Left colon (tissue), 2 donors: Measurements from ENCODE around the gene APOL5. TPM values are rescaled to one million over a fixed set of nuclear protein-coding genes. Genes with fewer than 3 reads are reported as not detected.
A peak's percentile ranks its signal among the peaks of the same experiment; 100 is the strongest.

Experiments
- ATAC-seq: fragments of 200-7000 bp; cut with Tn5 transposase; one replicate; pipeline ENCODE4 v1.9.1; 2020; ENCODE audit warnings: mild to moderate bottlenecking, moderate library complexity
- DNase-seq, 2 donors: peaks; one replicate each; pipeline ENCODE4 v3.0.0-alpha.2; 2020
- intact Hi-C, 2 donors: fragments of 100-400 bp; cut with DNase I in 1 of 2; cut with micrococcal nuclease in 1 of 2; formaldehyde crosslinking; loops; one replicate each; pipeline versions ENCODE4 v1.11.2 to v1.14.0; 2022; cut with DNase I, micrococcal nuclease
- total RNA-seq, 2 donors: library from RNA; stranded (reverse); fragmentation: NEBNext Ultra II Directional; extraction: Animal tissue kit (Norgen Biotek cat#: 25700); gene quantifications; one replicate each; pipeline ENCODE4 v1.2.1, GENCODE V29; 2021
- donor health status: DM: no; HTN: no; CAD: no.
- donor health status: DM: yes; HTN: yes; CAD: no.

The APOL5 gene
- total RNA-seq, 2 donors from 2014 or later: not detected

DNA sequence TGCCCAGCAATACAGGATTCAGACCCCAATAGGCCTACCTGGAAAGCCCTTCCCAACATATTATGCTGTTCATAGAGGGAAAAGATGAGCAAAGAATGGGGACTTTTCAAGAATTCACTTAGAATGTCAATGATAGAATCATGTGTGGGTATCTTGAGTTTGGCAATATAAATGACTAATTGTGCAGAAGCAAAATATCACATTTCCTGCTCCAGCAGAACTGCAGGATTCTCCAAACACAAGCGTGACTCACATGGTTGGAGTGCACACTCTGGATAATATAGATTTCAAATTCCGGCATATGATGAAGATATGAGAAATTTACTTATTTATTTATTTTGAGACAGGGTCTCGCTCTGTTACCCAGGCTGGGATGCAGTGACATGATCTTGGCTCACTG, 12.5 kb upstream of the APOL5 start:
- ATAC-seq: no peak
- DNase-seq: no peak
- intact Hi-C loops: no loop called here

DNA sequence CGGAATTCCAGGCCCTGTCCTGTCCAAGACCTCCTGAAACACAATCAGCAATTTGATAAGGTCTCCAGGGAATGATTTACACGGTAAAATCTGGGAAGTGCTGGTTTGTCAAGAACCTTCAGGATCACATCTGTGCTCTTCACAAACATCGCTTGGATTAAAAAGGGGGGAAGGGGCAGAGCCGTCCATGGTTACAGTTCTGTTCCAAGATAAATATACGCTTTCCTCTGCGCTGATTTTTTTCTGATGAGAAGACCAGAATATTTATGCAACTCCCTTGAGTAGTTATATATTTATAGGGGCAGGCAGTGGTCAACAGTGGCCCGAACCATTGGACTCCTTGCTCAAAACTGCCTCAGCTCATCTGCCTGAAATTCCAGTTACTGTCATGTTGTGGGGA, 9.2 kb upstream of the APOL5 start:
- intact Hi-C loops: no loop called here
- DNase-seq (no peak), ATAC-seq (no peak)

GRCh38 chr22:35708917-35709316, 8.8 kb upstream of the APOL5 start:
- ATAC-seq (no peak), DNase-seq (no peak)
- intact Hi-C loops: no loop called here

DNA sequence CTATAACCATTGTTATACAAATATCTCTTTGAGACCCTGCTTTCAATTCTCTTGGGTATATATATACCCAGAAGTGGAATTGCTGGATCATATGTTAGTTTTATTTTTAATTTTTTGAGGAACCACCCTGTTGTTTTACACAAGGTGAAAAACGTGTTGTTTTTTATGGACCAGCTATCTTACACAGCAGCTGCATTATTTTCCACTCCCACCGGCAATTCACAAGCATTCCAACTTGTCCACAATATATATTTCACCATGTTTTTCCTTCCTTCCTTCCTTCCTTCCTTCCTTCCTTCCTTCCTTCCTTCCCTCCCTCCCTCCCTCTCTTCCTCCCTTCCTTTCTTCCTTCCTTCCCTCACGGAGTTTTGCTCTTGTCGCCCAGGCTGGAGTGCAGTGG, 6.3 kb upstream of the APOL5 start:
- intact Hi-C loops: no loop called here
- DNase-seq (no peak), ATAC-seq (no peak)

DNA sequence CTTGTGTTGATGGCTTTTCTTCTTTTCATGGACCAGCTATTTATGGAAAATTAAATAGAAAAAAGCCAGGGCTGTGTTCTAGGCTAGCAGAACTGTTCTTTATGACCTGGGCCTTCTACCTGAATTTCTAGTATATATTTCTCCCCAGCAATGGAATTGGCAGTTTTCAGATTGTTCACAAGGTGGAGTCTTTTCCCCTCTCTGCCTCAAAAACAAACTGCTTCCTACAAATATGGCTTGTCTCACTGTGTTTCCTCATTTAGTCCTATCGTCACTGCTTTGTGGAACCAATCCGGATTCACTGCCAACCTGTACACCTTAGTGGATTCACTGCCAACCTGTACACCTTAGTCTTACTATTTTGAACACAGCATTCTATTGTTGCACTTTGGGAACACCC, 5.0 kb upstream of the APOL5 start:
- intact Hi-C loops: no loop called here
- no peak for ATAC-seq
- no peak for DNase-seq

DNA sequence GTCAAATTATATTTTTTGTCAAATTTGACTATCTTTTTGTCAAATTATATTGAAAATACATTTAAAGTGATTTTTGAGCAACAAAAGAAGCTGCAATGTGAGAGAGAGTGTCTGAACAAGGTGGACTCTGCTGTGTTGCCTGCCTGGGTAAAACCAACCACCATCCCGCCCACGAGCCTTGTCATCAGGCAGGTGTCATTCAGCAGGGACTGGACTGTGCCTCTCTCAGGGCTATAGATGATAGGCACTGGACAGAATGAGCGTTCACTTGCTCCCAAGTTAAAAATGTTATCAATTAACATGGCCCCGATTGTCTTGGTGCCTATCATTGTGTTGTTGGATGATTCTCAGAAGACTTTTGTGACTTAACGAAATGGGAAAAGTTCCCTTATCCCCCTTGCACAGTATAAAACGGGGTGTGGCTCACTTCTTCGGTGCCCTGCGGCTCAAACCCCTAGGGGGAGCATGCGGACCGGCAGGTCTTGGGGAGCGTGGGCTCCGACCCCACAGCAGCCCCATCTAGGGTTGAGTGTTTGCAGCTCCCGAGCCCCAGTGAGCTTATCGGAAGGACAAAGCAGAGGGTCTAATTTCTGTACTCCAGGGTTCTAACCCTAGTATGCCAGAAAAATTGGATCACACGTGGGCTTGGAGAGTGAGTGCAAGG, 1.7 kb downstream of the APOL5 start:
- DNase-seq (no peak), ATAC-seq (no peak)
- intact Hi-C loops: no loop called here

GRCh38 chr22:35721960-35722359, 4.3 kb downstream of the APOL5 start:
- no peak for ATAC-seq
- intact Hi-C loops: no loop called here
- no peak for DNase-seq

GRCh38 chr22:35725521-35725920, 7.8 kb downstream of the APOL5 start:
- DNase-seq (no peak), ATAC-seq (no peak)
- intact Hi-C loops: no loop called here

- intact Hi-C loops: no loop called here
- DNase-seq (no peak), ATAC-seq (no peak)
Measured at GRCh38 chr22:35726398-35726797, 8.7 kb downstream of the APOL5 start.

DNA sequence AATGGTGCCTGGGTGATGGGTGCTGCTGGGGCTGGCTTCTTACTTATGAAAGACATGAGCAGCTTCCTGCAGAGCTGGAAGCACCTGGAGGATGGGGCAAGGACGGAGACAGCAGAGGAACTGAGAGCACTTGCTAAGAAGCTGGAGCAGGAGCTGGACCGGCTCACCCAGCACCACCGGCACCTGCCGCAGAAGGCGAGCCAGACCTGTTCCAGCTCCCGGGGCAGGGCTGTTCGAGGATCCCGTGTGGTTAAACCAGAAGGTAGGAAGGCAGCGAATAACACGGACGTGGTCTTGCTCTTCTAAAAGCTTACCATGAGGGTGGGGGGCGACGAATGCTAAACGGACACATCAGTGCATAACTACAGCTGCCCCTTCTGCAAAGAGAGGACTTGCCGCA, 9.3 kb downstream of the APOL5 start:
- intact Hi-C loops: no loop called here
- ATAC-seq: no peak
- DNase-seq: no peak

GRCh38 chr22:35727436-35727835, 9.8 kb downstream of the APOL5 start:
- ATAC-seq (no peak), DNase-seq (no peak)
- intact Hi-C loops: no loop called here

DNA sequence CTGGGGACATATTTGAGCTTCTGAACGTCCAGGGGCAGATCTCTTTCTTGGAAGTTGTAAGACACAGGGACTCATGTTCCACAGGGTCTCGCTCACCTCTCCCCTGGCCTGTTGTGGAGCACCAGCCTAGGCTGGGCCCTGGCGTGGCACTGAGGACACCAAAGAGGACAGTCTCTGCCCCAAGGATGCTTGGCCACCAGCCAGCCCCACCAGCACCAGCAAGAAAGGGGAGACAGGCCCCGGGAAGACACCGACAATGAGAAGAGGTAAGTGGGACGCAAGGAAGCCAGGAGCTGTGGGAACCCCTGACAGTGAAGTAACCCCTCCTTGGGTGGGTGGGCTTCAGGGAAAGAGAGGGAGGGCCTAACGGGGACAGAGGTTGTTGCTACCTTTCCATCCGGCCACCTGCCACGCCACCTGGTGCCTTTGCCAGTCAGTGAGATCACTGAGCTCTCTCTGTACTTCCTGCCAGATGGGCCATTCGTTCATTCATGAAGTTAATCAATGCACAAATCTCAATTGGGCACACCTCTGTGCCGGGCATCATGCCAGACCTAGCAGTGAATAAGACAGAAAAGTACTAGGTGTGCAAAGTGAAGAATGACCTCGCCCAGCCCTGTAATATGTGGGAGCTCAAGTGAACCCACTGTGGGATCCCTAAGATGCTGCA, 11.1 kb downstream of the APOL5 start:
- peak; percentile 98 for ATAC-seq
- peak; percentile 87 to 90 for DNase-seq
- intact Hi-C loops: no loop called here

DNA sequence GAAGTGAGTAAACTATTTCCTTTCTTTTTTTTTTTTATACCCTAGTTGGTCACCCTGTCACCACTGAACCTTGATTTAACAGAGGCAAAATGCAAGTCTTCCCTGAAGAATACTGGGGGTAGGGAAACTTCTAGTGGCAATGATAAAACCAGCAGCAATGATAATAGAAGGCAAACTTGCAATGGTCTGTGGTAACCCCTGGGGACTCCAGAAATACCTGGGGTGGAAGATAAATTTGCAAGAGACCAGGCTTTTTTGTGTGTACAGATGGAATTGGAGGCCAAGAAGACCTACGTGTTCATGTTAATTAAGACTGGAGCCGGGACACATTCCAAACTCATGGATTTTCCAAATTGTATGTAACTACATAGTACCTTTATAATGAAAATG, 11.6 kb downstream of the APOL5 start:
- DNase-seq (no peak), ATAC-seq (no peak)
- intact Hi-C loops: no loop called here

DNA sequence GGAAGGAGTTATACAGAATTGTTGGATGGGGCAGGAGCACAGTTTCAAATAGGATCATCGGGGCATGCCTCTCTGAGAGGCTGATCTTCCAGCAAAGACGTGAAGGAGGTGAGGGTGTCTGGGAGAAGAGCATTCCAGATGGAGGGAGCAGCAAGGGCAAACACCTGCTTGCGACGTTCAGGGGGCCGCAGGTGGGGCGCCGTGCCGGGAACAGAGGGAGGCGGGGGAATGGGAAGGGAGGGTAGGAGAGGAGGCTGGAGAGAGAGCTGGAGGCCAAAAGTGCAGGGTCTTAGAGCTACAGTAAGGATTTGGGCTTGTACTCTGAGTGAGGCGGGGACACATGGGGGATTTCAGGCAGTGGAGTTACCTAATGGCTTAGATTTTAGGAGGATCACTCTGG, 13.6 kb downstream of the APOL5 start:
- no peak for DNase-seq
- intact Hi-C loops: no loop called here
- ATAC-seq: no peak

GRCh38 chr22:35732116-35732515, 14.4 kb downstream of the APOL5 start:
- ATAC-seq (no peak), DNase-seq (no peak)
- intact Hi-C loops: no loop called here

- intact Hi-C loops: no loop called here
- DNase-seq: no peak
- ATAC-seq: no peak
Measured at GRCh38 chr22:35733036-35733435, 15.4 kb downstream of the APOL5 start.

DNA sequence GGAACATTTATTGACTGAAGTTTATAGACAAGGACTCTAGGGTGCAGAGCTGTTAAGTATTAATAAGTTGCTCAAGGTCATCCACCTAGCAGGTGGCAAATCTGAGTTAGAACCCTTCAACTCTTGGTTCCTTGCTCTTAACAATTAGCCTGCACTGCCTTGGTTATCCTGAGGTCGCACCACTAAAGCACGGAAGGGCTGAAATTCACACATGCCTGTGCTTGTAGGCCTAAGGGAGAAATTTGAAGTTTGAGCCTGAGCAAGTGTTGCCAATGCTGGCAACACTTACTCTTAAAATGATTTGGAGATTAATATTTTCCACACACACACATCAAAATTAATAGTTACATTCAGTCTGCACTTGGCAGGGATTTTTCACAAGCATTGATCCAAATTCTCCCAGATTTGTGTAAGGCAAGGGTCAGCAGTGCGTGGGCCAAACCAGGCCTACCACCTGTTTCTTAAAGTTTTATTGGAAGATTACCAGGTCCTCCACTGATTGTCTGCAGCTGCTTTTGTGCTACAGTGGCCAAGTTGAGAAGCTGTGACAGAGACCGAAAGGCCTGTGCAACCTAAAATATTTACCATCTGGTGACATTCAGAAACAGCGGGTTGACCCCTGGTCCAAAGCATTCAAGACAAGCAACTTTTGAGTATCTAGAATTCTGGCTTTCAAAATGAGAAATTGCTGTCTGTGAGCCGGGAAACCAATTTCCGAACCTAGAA, 16.3 kb downstream of the APOL5 start:
- DNase-seq (no peak), ATAC-seq (no peak)
- intact Hi-C loops: no loop called here

GRCh38 chr22:35734517-35734827, 16.8 kb downstream of the APOL5 start:
- intact Hi-C loops: no loop called here
- no peak for ATAC-seq
- DNase-seq: no peak

- no peak for ATAC-seq
- DNase-seq: no peak
- intact Hi-C loops: no loop called here
Measured at GRCh38 chr22:35735542-35735941, 17.9 kb downstream of the APOL5 start.

- DNase-seq: no peak
- ATAC-seq: no peak
- intact Hi-C loops: no loop called here
Measured at GRCh38 chr22:35736166-35736565, 18.5 kb downstream of the APOL5 start.

DNA sequence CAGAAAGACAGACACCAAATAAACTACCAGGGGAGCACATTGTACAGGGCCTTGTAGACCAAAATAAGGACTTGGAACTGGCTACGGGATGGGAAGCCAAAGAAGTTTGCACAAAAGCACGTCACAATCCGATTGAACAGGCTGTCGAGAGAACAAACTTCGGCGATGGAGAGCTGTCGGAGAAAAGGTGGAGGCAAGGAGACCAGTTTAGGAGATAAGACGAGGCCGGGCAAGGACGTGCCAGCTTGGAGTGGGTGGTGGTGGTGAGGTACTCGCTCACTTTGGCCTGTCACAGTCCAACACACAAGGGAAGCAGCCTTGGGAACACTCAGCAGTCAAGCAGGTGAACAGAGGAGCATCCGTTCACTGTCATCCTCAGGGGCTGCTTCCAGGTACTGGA, 19.0 kb downstream of the APOL5 start:
- DNase-seq: no peak
- ATAC-seq: no peak
- intact Hi-C loops: no loop called here
